ENCODE measurements around the gene NKD2. TPM values are rescaled to one million over a fixed set of nuclear protein-coding genes. Genes with fewer than 3 reads are reported as not detected.
A peak's percentile ranks its signal among the peaks of the same experiment; 100 is the strongest.

Gene NKD2
- total and polyA plus RNA-seq, 11 donors: 0.56 to 6.6 (median 2.3) TPM

GRCh38 chr5:961002-961710 lies 47.4 kb upstream of the NKD2 start:
- ATAC-seq (no peak), DNase-seq (peak in 2 of 5 donors; percentile 29 to 64)
- whole genome bisulfite sequencing, 4 donors: 30 to 62% (median 50%) methylated on average over 16 to 27 of the region's 27 CpGs
- Histone ChIP-seq H3K9me3 (no peaks in the 10 kb centered on the region), H3K4me3 (no peak overlapping the region), H3K27me3 (peaks cover 0 to 14% (median 0%) of the 10 kb centered on the region in 9 donors), H3K27ac (no peak overlapping the region), H3K36me3 (no peaks in the 10 kb centered on the region), H3K4me1 (peaks cover 0 to 45% (median 18%) of the 10 kb centered on the region in 12 donors)
- TF ChIP-seq, protein P1, sequence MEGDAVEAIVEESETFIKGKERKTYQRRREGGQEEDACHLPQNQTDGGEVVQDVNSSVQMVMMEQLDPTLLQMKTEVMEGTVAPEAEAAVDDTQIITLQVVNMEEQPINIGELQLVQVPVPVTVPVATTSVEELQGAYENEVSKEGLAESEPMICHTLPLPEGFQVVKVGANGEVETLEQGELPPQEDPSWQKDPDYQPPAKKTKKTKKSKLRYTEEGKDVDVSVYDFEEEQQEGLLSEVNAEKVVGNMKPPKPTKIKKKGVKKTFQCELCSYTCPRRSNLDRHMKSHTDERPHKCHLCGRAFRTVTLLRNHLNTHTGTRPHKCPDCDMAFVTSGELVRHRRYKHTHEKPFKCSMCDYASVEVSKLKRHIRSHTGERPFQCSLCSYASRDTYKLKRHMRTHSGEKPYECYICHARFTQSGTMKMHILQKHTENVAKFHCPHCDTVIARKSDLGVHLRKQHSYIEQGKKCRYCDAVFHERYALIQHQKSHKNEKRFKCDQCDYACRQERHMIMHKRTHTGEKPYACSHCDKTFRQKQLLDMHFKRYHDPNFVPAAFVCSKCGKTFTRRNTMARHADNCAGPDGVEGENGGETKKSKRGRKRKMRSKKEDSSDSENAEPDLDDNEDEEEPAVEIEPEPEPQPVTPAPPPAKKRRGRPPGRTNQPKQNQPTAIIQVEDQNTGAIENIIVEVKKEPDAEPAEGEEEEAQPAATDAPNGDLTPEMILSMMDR (IDR thresholded peaks at IDR 0.05): no peak
- TF ChIP-seq POLR2A (IDR thresholded peaks at IDR 0.05): no peak
- intact Hi-C loops (cut with DNase I): no loop called here

DNA sequence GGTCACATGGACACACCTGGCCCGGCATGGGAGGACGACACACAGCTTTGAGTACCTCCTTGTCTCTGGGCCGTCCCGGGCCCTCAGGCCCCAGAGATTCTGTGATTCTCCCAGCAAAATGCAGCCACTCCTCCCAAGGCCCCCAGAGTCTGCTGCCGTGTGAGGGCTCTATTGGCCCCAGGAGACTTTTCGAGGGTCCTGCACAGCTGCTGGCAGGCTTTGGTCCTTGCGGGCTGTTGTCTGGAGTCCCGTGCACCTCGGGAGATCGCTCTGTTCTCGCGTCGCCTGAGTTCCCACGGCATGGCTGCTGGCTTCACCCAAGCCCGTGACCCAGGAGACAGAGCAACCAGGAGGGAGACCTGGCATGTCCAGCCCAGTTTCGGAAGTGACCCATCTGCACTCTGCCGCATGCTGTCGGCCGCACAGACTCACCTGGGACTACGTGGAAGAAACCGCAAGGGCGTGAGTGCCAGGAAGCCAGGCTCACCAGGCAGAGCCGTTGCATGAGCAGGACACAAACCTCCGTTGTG lies 46.8 kb upstream of the NKD2 start:
- intact Hi-C loops (cut with DNase I): no loop called here
- H3K27me3 ChIP-seq: peaks cover 0 to 8% (median 0%) of the 10 kb centered on the region in 9 donors
- 92 to 97% (median 93%) methylated on average over 13 to 24 of the region's 24 CpGs for WGBS, 4 donors
- H3K4me1 ChIP-seq: peaks cover 0 to 39% (median 13%) of the 10 kb centered on the region in 12 donors
- H3K27ac ChIP-seq: no peak overlapping the region
- no peak overlapping the region for H3K4me3 ChIP-seq
- H3K36me3 ChIP-seq: no peaks in the 10 kb centered on the region
- ATAC-seq (no peak), DNase-seq (peak in 1 of 5 donors; percentile 20)
- no peaks in the 10 kb centered on the region for H3K9me3 ChIP-seq
- TF ChIP-seq, protein P1 (IDR thresholded peaks at IDR 0.05): no peak
- TF ChIP-seq POLR2A (IDR thresholded peaks at IDR 0.05): no peak

DNA sequence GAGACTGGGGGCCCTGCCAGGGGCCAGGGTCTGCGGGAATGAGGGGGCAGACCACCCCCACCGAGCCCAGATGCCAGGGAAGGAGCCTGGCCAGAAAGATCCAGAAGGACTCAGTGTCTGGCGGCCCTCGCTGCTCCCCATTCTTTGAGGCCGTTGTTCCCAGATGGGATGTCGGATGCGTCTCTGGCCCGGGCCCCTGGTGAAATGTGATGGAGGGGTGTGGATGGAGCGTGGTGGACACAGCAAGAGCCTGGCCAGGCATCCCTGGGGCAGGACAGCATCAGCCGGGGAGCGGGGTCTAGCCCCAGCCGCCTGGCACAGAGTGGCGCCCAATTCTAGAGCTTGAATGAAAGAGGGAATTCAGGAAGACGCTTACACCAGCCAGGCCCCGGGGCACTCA lies 46.2 kb upstream of the NKD2 start:
- DNase-seq: peak in 1 of 5 donors; percentile 21
- TF ChIP-seq, protein P1 (IDR thresholded peaks at IDR 0.05): no peak
- TF ChIP-seq POLR2A (IDR thresholded peaks at IDR 0.05): no peak
- intact Hi-C loops (cut with DNase I): no loop called here
- Histone ChIP-seq H3K36me3 (no peaks in the 10 kb centered on the region), H3K4me1 (peaks cover 0 to 33% (median 7%) of the 10 kb centered on the region in 12 donors), H3K9me3 (no peaks in the 10 kb centered on the region), H3K27me3 (peaks cover 0 to 7% (median 0%) of the 10 kb centered on the region in 9 donors), H3K4me3 (no peak overlapping the region), H3K27ac (no peak overlapping the region)
- 92 to 97% (median 94%) methylated on average over 6 to 15 of the region's 15 CpGs for WGBS, 4 donors
- no peak for ATAC-seq

DNA sequence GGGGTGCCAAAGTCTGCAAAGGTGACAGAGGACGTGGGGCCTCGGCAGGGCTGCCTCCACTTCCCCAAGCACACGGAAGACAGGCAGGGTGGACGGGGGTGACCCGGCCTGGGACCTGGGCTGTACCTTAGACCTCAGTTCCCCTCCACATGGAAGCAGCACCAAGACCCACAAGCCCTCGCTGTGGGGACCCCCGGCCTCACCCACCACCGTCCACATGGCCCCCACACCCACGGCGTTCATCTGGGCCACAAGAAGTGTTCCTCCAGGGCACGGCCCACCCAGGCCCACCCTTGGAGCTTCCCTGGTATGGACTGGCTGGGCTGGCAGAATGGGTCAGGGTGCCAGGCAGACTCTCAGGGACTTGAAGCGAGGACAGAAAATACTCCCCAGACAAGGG lies 45.8 kb upstream of the NKD2 start:
- DNase-seq: no peak
- Histone ChIP-seq H3K27me3 (peaks cover 0 to 11% (median 0%) of the 10 kb centered on the region in 9 donors), H3K27ac (no peak overlapping the region), H3K4me3 (no peak overlapping the region), H3K4me1 (peaks cover 0 to 29% (median 4%) of the 10 kb centered on the region in 12 donors), H3K36me3 (no peaks in the 10 kb centered on the region), H3K9me3 (no peaks in the 10 kb centered on the region)
- TF ChIP-seq POLR2A (IDR thresholded peaks at IDR 0.05): no peak
- TF ChIP-seq, protein P1 (IDR thresholded peaks at IDR 0.05): no peak
- ATAC-seq: no peak
- WGBS, 4 donors: 90 to 98% (median 94%) methylated on average over 4 to 12 of the region's 12 CpGs
- intact Hi-C loops (cut with DNase I): no loop called here
